Measurements from ENCODE around the gene RHOU. TPM values are rescaled to one million over a fixed set of nuclear protein-coding genes. Genes with fewer than 3 reads are reported as not detected.

The RHOU gene
- total RNA-seq, 4 donors from 2014 or later = 13.1 to 41.2 (median 26.6) TPM

GRCh38 chr1:228766788-228767187, 31.5 kb downstream of the RHOU start:
- no peaks in the 10 kb centered on the region for H3K36me3 ChIP-seq
- H3K27ac ChIP-seq = no peak overlapping the region
- intact Hi-C loops (cut with DNase I; ENCODE audit: low total_unique reads) = no loop called here
- no peaks in the 10 kb centered on the region for H3K4me1 ChIP-seq
- DNase-seq = no peak
- no peaks in the 10 kb centered on the region for H3K27me3 ChIP-seq
- no peak overlapping the region for H3K4me3 ChIP-seq
- no peaks in the 10 kb centered on the region for H3K9me3 ChIP-seq
- TF ChIP-seq CTCF (IDR thresholded peaks at IDR 0.05) (no peak), POLR2A (IDR thresholded peaks at IDR 0.05) (no peak)

GRCh38 chr1:228767636-228768354, 32.5 kb downstream of the RHOU start:
- H3K27ac ChIP-seq = no peak overlapping the region
- no peaks in the 10 kb centered on the region for H3K4me1 ChIP-seq
- H3K9me3 ChIP-seq = no peaks in the 10 kb centered on the region
- DNase-seq = no peak
- no peak overlapping the region for H3K4me3 ChIP-seq
- no peaks in the 10 kb centered on the region for H3K27me3 ChIP-seq
- H3K36me3 ChIP-seq = no peaks in the 10 kb centered on the region
- TF ChIP-seq CTCF (IDR thresholded peaks at IDR 0.05) (no peak), POLR2A (IDR thresholded peaks at IDR 0.05) (no peak)
- intact Hi-C loops (cut with DNase I; ENCODE audit: low total_unique reads) = no loop called here

GRCh38 chr1:228768355-228769000, 33.2 kb downstream of the RHOU start:
- Histone ChIP-seq H3K36me3 (no peaks in the 10 kb centered on the region), H3K4me1 (no peaks in the 10 kb centered on the region), H3K27me3 (no peaks in the 10 kb centered on the region), H3K4me3 (no peak overlapping the region), H3K27ac (no peak overlapping the region), H3K9me3 (no peaks in the 10 kb centered on the region)
- TF ChIP-seq POLR2A (IDR thresholded peaks at IDR 0.05) (no peak), CTCF (IDR thresholded peaks at IDR 0.05) (no peak)
- intact Hi-C loops (cut with DNase I; ENCODE audit: low total_unique reads) = no loop called here
- no peak for DNase-seq

- intact Hi-C loops (cut with DNase I; ENCODE audit: low total_unique reads) = no loop called here
Observed at GRCh38 chr1:228770779-228771223, 35.5 kb downstream of the RHOU start.

More at GRCh38 chr1:228770779-228771223, 35.5 kb downstream of the RHOU start:
- H3K27me3 ChIP-seq = no peaks in the 10 kb centered on the region
- no peaks in the 10 kb centered on the region for H3K4me1 ChIP-seq
- DNase-seq = no peak
- H3K27ac ChIP-seq = no peak overlapping the region
- H3K9me3 ChIP-seq = no peaks in the 10 kb centered on the region
- H3K36me3 ChIP-seq = no peaks in the 10 kb centered on the region
- TF ChIP-seq POLR2A (IDR thresholded peaks at IDR 0.05) = no peak
- no peak for TF ChIP-seq CTCF (IDR thresholded peaks at IDR 0.05)
- no peak overlapping the region for H3K4me3 ChIP-seq
